Common myeloid progenitor, CD34-positive (primary cell): ENCODE results near the gene ZFP30.
A peak's percentile ranks its signal among the peaks of the same experiment; 100 is the strongest.

Experiments
- CTCF ChIA-PET: fragments of 350-600 bp; sonication (Branson Sonifier 250); formaldehyde crosslinking; loops from one replicate; lab custom pipeline; 2021; ENCODE audit warnings: antibody characterized with exemption; lab: Charles Lee
- POLR2A ChIA-PET: fragments of 350-600 bp; sonication (Branson Sonifier 250); formaldehyde crosslinking; loops from one replicate; lab custom pipeline; 2021; ENCODE audit warnings: antibody characterized with exemption; lab: Charles Lee
- DNase-seq, 3 donors: peaks; one replicate each; pipeline versions ENCODE4 v3.0.0 to v3.0.0-alpha.2; 2013
- H3K27ac ChIP-seq, 2 experiments: 1 replicate in 1 of 2; 2 replicates in 1 of 2; pipeline ENCODE4 v1.7.0; 2013; ENCODE audit warnings: inconsistent platforms in 2 of 2, low read length in 2 of 2, mild to moderate bottlenecking in 2 of 2, low read depth in 1 of 2, moderate library complexity in 1 of 2; ENCODE audit not compliant: severe bottlenecking in 2 of 2, insufficient read depth in 1 of 2, poor library complexity in 1 of 2
- H3K27me3 ChIP-seq, 5 experiments: replicated peaks in 2 of 5; 1 replicate in 3 of 5; 2 replicates in 2 of 5; pipeline versions ENCODE4 v1.6.1 to v1.7.0; 2013; ENCODE audit warnings: low read length in 4 of 5, mild to moderate bottlenecking in 2 of 5, moderate library complexity in 2 of 5, inconsistent platforms in 1 of 5; ENCODE audit not compliant: insufficient read depth in 5 of 5, control insufficient read depth in 4 of 5
- H3K36me3 ChIP-seq, 4 experiments: 1 replicate in 2 of 4; 2 replicates in 2 of 4; pipeline versions ENCODE4 v1.6.1 to v1.7.0; 2013; ENCODE audit warnings: low read length in 3 of 4, control low read depth in 1 of 4, mild to moderate bottlenecking in 1 of 4; ENCODE audit not compliant: control insufficient read depth in 4 of 4, insufficient read depth in 4 of 4
- H3K4me1 ChIP-seq, 4 experiments: 1 replicate in 3 of 4; 2 replicates in 1 of 4; pipeline versions ENCODE4 v1.6.1 to v1.7.1; 2013; ENCODE audit warnings: low read length in 3 of 4, mild to moderate bottlenecking in 3 of 4, control low read depth in 1 of 4, inconsistent platforms in 1 of 4, moderate library complexity in 1 of 4; ENCODE audit not compliant: control insufficient read depth in 4 of 4, insufficient read depth in 4 of 4; ENCODE audit errors: control extremely low read depth in 1 of 4
- H3K4me3 ChIP-seq, 7 experiments: 1 replicate in 4 of 7; 2 replicates in 3 of 7; pipeline versions ENCODE4 v1.5.1 to v1.7.0; 2013; ENCODE audit warnings: mild to moderate bottlenecking in 7 of 7, low read length in 6 of 7, moderate library complexity in 6 of 7, inconsistent platforms in 2 of 7, low read depth in 2 of 7, control low read depth in 1 of 7; ENCODE audit not compliant: insufficient read depth in 4 of 7, control insufficient read depth in 1 of 7; ENCODE audit errors: extremely low read depth in 1 of 7
- H3K9me3 ChIP-seq, 5 experiments: 1 replicate in 4 of 5; 2 replicates in 1 of 5; pipeline versions ENCODE4 v1.6.1 to v1.7.1; 2013; ENCODE audit warnings: low read length in 4 of 5, mild to moderate bottlenecking in 2 of 5, inconsistent platforms in 1 of 5, low read depth in 1 of 5, moderate library complexity in 1 of 5; ENCODE audit not compliant: control insufficient read depth in 4 of 5, insufficient read depth in 2 of 5; ENCODE audit errors: control extremely low read depth in 1 of 5
- WGBS: methylation state at CpG from one replicate; pipeline ENCODE4 v1.1.5; 2013; ENCODE audit not compliant: insufficient coverage; 5-methylcytosine and 5-hydroxymethylcytosine counted together

Gene ZFP30

GRCh38 chr19:37565370-37565669 lies 89.9 kb downstream of the ZFP30 start:
- peaks cover 24 to 72% (median 25%) of the 10 kb centered on the region in 4 experiments for H3K36me3 ChIP-seq
- no peak for DNase-seq
- no peaks in the 10 kb centered on the region for H3K4me1 ChIP-seq
- CTCF ChIA-PET = interaction anchor here (1.2 kb wide), 1 partner anchor 18 kb away, joined by 4 read pairs; no protein-coding TSS in a partner anchor
- no peaks in the 10 kb centered on the region for H3K27me3 ChIP-seq
- H3K9me3 ChIP-seq = peaks cover 32 to 88% (median 66%) of the 10 kb centered on the region in 5 experiments
- POLR2A ChIA-PET = no interaction called here
- no peak overlapping the region for H3K4me3 ChIP-seq
- H3K27ac ChIP-seq = no peak overlapping the region

- peak in 1 of 3 donors; percentile 8 for DNase-seq
- no peak overlapping the region for H3K4me3 ChIP-seq
- ChIA-PET POLR2A (no interaction called here), CTCF (interaction anchor here (1.2 kb wide), 1 partner anchor 18 kb away, joined by 4 read pairs; no protein-coding TSS in a partner anchor)
- H3K9me3 ChIP-seq = peaks cover 31 to 89% (median 61%) of the 10 kb centered on the region in 5 experiments
- H3K27me3 ChIP-seq = no peaks in the 10 kb centered on the region
- 100% methylated on average over 1 of the region's 7 CpGs for WGBS
- H3K27ac ChIP-seq = no peak overlapping the region
- H3K4me1 ChIP-seq = no peaks in the 10 kb centered on the region
- peaks cover 19 to 73% (median 22%) of the 10 kb centered on the region in 4 experiments for H3K36me3 ChIP-seq
Observed at GRCh38 chr19:37564624-37565369, 90.5 kb downstream of the ZFP30 start.
